Panc1 (cell line): ENCODE results near the gene RBFA.

Source experiments
- SIN3A ChIP-seq: IDR thresholded peaks from 2 replicates; pipeline ENCODE4 v1.6.1; 2012; ENCODE audit warnings: low read depth, mild to moderate bottlenecking, low read length, moderate library complexity, borderline replicate concordance; ENCODE audit not compliant: insufficient read depth
- TF ChIP-seq, protein P1 (sequence below): fragments of 450-650 bp; IDR thresholded peaks from 2 replicates; pipeline ENCODE4 v1.5.1; 2017; ENCODE audit warnings: mild to moderate bottlenecking
- TF ChIP-seq, protein P2 (sequence below), 2 experiments: IDR thresholded peaks; 2 replicates each; pipeline ENCODE4 v1.6.1; 2011 to 2012; ENCODE audit warnings: low read depth in 2 of 2, control low read depth in 1 of 2, low read length in 1 of 2, mild to moderate bottlenecking in 1 of 2, moderate library complexity in 1 of 2; ENCODE audit not compliant: insufficient read depth in 1 of 2

DNA sequence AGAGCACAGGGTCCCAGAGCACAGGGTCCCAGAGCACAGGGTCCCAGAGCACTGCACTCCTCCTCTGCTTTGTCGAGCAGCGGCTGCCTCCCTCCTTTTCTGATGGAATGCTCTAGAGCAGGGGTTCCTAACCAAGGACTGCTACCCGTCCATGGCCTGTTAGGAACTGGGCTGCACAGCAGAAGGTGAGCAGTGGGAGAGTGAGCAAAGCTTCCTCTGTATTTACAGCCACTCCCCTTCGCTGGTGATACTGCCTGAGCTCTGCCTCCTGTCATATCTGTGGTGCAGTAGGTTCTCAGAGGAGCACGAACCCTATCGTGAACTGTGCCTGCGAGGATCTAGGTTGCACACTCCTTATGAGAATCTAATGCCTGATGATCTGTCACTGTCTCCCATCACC lies 41.7 kb downstream of the RBFA start:
- TF ChIP-seq, protein P1, sequence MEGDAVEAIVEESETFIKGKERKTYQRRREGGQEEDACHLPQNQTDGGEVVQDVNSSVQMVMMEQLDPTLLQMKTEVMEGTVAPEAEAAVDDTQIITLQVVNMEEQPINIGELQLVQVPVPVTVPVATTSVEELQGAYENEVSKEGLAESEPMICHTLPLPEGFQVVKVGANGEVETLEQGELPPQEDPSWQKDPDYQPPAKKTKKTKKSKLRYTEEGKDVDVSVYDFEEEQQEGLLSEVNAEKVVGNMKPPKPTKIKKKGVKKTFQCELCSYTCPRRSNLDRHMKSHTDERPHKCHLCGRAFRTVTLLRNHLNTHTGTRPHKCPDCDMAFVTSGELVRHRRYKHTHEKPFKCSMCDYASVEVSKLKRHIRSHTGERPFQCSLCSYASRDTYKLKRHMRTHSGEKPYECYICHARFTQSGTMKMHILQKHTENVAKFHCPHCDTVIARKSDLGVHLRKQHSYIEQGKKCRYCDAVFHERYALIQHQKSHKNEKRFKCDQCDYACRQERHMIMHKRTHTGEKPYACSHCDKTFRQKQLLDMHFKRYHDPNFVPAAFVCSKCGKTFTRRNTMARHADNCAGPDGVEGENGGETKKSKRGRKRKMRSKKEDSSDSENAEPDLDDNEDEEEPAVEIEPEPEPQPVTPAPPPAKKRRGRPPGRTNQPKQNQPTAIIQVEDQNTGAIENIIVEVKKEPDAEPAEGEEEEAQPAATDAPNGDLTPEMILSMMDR, result no peak
- TF ChIP-seq, protein P2, sequence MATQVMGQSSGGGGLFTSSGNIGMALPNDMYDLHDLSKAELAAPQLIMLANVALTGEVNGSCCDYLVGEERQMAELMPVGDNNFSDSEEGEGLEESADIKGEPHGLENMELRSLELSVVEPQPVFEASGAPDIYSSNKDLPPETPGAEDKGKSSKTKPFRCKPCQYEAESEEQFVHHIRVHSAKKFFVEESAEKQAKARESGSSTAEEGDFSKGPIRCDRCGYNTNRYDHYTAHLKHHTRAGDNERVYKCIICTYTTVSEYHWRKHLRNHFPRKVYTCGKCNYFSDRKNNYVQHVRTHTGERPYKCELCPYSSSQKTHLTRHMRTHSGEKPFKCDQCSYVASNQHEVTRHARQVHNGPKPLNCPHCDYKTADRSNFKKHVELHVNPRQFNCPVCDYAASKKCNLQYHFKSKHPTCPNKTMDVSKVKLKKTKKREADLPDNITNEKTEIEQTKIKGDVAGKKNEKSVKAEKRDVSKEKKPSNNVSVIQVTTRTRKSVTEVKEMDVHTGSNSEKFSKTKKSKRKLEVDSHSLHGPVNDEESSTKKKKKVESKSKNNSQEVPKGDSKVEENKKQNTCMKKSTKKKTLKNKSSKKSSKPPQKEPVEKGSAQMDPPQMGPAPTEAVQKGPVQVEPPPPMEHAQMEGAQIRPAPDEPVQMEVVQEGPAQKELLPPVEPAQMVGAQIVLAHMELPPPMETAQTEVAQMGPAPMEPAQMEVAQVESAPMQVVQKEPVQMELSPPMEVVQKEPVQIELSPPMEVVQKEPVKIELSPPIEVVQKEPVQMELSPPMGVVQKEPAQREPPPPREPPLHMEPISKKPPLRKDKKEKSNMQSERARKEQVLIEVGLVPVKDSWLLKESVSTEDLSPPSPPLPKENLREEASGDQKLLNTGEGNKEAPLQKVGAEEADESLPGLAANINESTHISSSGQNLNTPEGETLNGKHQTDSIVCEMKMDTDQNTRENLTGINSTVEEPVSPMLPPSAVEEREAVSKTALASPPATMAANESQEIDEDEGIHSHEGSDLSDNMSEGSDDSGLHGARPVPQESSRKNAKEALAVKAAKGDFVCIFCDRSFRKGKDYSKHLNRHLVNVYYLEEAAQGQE (IDR thresholded peaks at IDR 0.05; ENCODE audit: insufficient read depth in 1 of 2, low read depth in 2 of 2, low read length in 1 of 2), result no peak
- no peak for TF ChIP-seq SIN3A
